Measurements from ENCODE around the gene JAM3. TPM values are rescaled to one million over a fixed set of nuclear protein-coding genes. Genes with fewer than 3 reads are reported as not detected.
A peak's percentile ranks its signal among the peaks of the same experiment; 100 is the strongest.

Gene JAM3
- total and polyA plus RNA-seq, 2 donors (not counting 1 experiment from before 2014, with no cell fraction given): 44.1 to 85.7 TPM

DNA sequence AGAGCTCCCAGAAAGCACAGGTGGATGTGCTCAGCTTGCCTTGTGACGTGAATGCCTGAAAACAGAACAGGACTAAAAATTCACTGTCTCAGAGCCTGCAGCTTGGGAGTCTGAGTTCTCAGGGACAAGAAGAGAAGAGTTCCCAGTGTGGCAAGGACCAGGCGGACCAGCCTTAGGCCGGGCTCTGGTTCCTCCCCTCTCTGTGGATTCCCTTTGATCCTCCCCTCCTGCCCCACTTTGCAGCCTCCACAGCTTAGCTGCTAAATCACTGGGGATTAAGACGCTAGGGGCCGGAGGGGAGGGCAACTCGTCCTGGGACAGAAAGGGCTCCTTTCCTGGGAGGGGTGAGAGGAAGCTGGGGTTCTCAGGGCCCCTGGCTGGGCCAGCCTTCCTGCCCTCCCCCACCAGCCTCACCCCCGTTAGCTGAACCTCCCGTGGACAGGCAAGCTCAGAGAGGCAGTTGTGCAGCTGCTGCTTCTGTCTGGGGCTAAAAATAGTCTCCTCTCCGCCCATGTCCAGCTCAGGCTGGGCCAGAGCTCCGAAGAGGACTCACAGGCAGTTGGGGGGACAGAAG is 29.9 kb upstream of the JAM3 start:
- TF ChIP-seq, protein P1, sequence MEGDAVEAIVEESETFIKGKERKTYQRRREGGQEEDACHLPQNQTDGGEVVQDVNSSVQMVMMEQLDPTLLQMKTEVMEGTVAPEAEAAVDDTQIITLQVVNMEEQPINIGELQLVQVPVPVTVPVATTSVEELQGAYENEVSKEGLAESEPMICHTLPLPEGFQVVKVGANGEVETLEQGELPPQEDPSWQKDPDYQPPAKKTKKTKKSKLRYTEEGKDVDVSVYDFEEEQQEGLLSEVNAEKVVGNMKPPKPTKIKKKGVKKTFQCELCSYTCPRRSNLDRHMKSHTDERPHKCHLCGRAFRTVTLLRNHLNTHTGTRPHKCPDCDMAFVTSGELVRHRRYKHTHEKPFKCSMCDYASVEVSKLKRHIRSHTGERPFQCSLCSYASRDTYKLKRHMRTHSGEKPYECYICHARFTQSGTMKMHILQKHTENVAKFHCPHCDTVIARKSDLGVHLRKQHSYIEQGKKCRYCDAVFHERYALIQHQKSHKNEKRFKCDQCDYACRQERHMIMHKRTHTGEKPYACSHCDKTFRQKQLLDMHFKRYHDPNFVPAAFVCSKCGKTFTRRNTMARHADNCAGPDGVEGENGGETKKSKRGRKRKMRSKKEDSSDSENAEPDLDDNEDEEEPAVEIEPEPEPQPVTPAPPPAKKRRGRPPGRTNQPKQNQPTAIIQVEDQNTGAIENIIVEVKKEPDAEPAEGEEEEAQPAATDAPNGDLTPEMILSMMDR (conservative IDR thresholded peaks at IDR 0.05 in 1 of 2, IDR thresholded peaks at IDR 0.05 in 1 of 2; ENCODE audit: low read depth in 1 of 2, low read length in 2 of 2): no peak
- TF ChIP-seq EZH2 (IDR thresholded peaks at IDR 0.05; ENCODE audit: low read length, missing control alignments): no peak
- Histone ChIP-seq H3K9ac (ENCODE audit: insufficient read depth, low read length) (no peak overlapping the region), H3K4me2 (ENCODE audit: extremely low read depth, insufficient read depth, low read length) (no peak overlapping the region), H3K36me3 (ENCODE audit: control insufficient read depth, insufficient read depth, low read length) (no peaks in the 10 kb centered on the region), H4K20me1 (ENCODE audit: control insufficient read depth, extremely low read depth, insufficient read depth, low read length) (no peaks in the 10 kb centered on the region), H3K79me2 (ENCODE audit: control insufficient read depth, insufficient read depth, low read length) (no peaks in the 10 kb centered on the region), H3K4me1 (ENCODE audit: control insufficient read depth, extremely low read depth, insufficient read depth, low read length) (peaks cover 27% of the 10 kb centered on the region), H3K9me3 (ENCODE audit: control insufficient read depth, insufficient read depth, low read depth, low read length) (no peaks in the 10 kb centered on the region), H3K27me3 (ENCODE audit: control insufficient read depth, insufficient read depth, low read length) (no peaks in the 10 kb centered on the region), H3K4me3 (replicated peaks in 1 of 4; ENCODE audit: control extremely low read depth in 1 of 4, insufficient read depth in 1 of 4, low read depth in 3 of 4, low read length in 4 of 4) (no peak overlapping the region), H2AFZ (ENCODE audit: low read length) (no peak overlapping the region), H3K27ac (ENCODE audit: insufficient read depth, low read length) (no peak overlapping the region)
- DNase-seq (ENCODE audit: low read depth in 2 of 2): peak in 1 of 2 donors; percentile 19

DNA sequence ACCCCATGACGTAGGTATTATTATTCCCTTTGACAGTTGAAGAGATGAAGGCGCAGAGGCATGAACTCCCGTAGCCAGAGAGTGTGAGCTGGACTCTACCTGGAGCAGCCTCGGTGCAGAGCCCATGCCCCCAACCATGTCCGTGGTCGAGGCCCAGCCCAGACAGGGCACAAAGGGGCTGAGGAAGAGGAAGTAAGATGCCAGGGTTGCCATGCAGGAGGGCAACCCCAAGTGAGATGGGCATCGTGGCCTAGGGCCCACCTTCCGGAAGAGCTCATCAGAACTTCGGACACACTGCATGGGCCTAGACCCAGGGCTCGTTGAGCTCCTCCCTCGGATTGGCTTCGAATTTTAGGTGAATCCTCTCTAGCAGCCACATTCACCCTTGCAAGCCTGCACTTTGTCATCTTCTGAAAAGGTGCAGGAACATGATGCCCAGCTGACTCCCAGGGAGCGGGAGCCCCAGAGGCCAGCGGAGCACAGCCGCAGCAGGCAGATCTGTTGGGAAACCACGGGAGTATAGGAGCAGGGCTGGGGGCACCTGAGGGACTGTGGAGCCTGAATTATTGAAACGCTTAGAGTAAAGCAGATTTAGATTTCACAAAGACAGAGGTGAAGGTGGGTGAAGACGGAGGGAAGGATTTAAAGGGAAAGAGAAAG is 29.0 kb upstream of the JAM3 start:
- Histone ChIP-seq H3K4me3 (replicated peaks in 1 of 4; ENCODE audit: control extremely low read depth in 1 of 4, insufficient read depth in 1 of 4, low read depth in 3 of 4, low read length in 4 of 4) (no peak overlapping the region), H3K4me1 (ENCODE audit: control insufficient read depth, extremely low read depth, insufficient read depth, low read length) (peaks cover 23% of the 10 kb centered on the region), H3K36me3 (ENCODE audit: control insufficient read depth, insufficient read depth, low read length) (no peaks in the 10 kb centered on the region), H3K27ac (ENCODE audit: insufficient read depth, low read length) (no peak overlapping the region), H4K20me1 (ENCODE audit: control insufficient read depth, extremely low read depth, insufficient read depth, low read length) (no peaks in the 10 kb centered on the region), H3K4me2 (ENCODE audit: extremely low read depth, insufficient read depth, low read length) (no peak overlapping the region), H3K9me3 (ENCODE audit: control insufficient read depth, insufficient read depth, low read depth, low read length) (no peaks in the 10 kb centered on the region), H3K27me3 (ENCODE audit: control insufficient read depth, insufficient read depth, low read length) (no peaks in the 10 kb centered on the region), H3K9ac (ENCODE audit: insufficient read depth, low read length) (no peak overlapping the region), H2AFZ (ENCODE audit: low read length) (no peak overlapping the region), H3K79me2 (ENCODE audit: control insufficient read depth, insufficient read depth, low read length) (no peaks in the 10 kb centered on the region)
- no peak for DNase-seq (ENCODE audit: low read depth in 2 of 2)
- TF ChIP-seq, protein P1 (conservative IDR thresholded peaks at IDR 0.05 in 1 of 2, IDR thresholded peaks at IDR 0.05 in 1 of 2; ENCODE audit: low read depth in 1 of 2, low read length in 2 of 2): no peak
- no peak for TF ChIP-seq EZH2 (IDR thresholded peaks at IDR 0.05; ENCODE audit: low read length, missing control alignments)

DNA sequence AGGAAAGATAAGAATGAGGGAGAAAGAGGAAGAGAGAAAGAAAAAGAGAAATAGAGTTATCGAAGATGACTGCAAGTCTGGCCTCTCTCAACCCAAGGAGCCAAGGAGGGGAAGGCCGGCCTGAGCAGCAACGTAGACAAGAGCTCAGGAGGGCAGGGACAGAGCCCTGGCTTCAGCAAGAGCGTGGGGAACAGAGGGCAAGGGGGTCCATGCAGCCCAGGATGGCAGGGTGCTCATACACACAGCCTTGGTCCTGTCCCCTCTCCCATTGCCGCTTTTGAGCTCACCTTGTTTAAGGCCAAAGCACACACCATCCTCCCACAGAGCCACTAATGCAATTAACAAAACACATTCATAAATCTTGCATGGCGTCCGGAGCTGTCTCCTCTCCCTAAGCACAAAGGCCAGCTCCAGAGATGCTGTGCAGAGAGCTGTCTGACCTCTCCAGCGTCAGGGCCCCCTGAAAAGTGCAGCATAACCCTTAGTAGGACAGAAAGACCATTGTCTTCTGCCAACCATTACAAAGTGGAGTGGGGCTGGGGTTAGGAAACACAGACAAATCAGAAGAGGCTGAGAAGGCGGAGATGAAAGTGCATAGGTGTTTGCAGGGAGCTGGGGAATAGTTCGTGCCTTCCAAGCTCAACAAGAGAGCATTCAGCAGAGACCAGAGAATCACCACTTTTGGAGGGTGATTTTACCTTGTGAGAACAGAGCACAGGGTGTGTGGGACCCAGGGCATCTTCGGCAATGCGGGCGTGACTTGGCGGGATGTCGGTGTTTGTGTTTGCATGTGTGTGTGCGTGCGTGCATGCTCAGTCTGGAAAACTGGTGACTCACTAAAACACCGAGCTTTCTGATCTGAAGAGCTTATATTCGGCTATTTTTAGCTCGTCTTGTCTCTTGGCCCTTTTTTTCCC is 28.2 kb upstream of the JAM3 start:
- Histone ChIP-seq H3K79me2 (ENCODE audit: control insufficient read depth, insufficient read depth, low read length) (no peaks in the 10 kb centered on the region), H3K36me3 (ENCODE audit: control insufficient read depth, insufficient read depth, low read length) (no peaks in the 10 kb centered on the region), H3K9ac (ENCODE audit: insufficient read depth, low read length) (no peak overlapping the region), H3K4me2 (ENCODE audit: extremely low read depth, insufficient read depth, low read length) (peak overlapping the region; percentile 23), H3K27me3 (ENCODE audit: control insufficient read depth, insufficient read depth, low read length) (peaks cover 4% of the 10 kb centered on the region), H3K27ac (ENCODE audit: insufficient read depth, low read length) (no peak overlapping the region), H3K4me3 (replicated peaks in 1 of 4; ENCODE audit: control extremely low read depth in 1 of 4, insufficient read depth in 1 of 4, low read depth in 3 of 4, low read length in 4 of 4) (no peak overlapping the region), H3K4me1 (ENCODE audit: control insufficient read depth, extremely low read depth, insufficient read depth, low read length) (peaks cover 23% of the 10 kb centered on the region), H4K20me1 (ENCODE audit: control insufficient read depth, extremely low read depth, insufficient read depth, low read length) (no peaks in the 10 kb centered on the region), H3K9me3 (ENCODE audit: control insufficient read depth, insufficient read depth, low read depth, low read length) (no peaks in the 10 kb centered on the region), H2AFZ (ENCODE audit: low read length) (no peak overlapping the region)
- peak; percentile 56 to 90 for DNase-seq (ENCODE audit: low read depth in 2 of 2)
- TF ChIP-seq, protein P1 (conservative IDR thresholded peaks at IDR 0.05 in 1 of 2, IDR thresholded peaks at IDR 0.05 in 1 of 2; ENCODE audit: low read depth in 1 of 2, low read length in 2 of 2): no peak
- TF ChIP-seq EZH2 (IDR thresholded peaks at IDR 0.05; ENCODE audit: low read length, missing control alignments): no peak
